ENCODE measurements around the gene MYO9B. TPM values are rescaled to one million over a fixed set of nuclear protein-coding genes. Genes with fewer than 3 reads are reported as not detected.
A peak's percentile ranks its signal among the peaks of the same experiment; 100 is the strongest.
"Not testable (repeated sequence)": the region's sequence is repeated elsewhere in the genome, so short reads cannot be mapped to it uniquely, and the experiment has no call there.

The MYO9B gene
- total and polyA plus RNA-seq, 9 donors = 18.0 to 55.5 (median 39.7) TPM

GRCh38 chr19:17144771-17145170 is 69.2 kb downstream of the MYO9B start:
- not testable (repeated sequence) for H3K27me3 ChIP-seq (ENCODE audit: control insufficient read depth, insufficient read depth, low read length); H3K4me1 ChIP-seq (ENCODE audit: control insufficient read depth, insufficient read depth, low read length); H3K4me3 ChIP-seq (ENCODE audit: low read length); DNase-seq; H3K27ac ChIP-seq (ENCODE audit: low read length); H3K9me3 ChIP-seq (replicated peaks; ENCODE audit: control insufficient read depth, low read depth, low read length)
- WGBS (ENCODE audit: insufficient coverage) = 84% methylated on average over 8 of the region's 13 CpGs
- peaks cover 26% of the 10 kb centered on the region for H3K36me3 ChIP-seq (ENCODE audit: control insufficient read depth, insufficient read depth, low read length)

- Histone ChIP-seq H3K4me1 (ENCODE audit: control insufficient read depth, insufficient read depth, low read length) (no peaks in the 10 kb centered on the region), H3K9me3 (replicated peaks; ENCODE audit: control insufficient read depth, low read depth, low read length) (no peaks in the 10 kb centered on the region), H3K4me3 (ENCODE audit: low read length) (no peak overlapping the region), H3K27me3 (ENCODE audit: control insufficient read depth, insufficient read depth, low read length) (no peaks in the 10 kb centered on the region), H3K27ac (ENCODE audit: low read length) (no peak overlapping the region), H3K36me3 (ENCODE audit: control insufficient read depth, insufficient read depth, low read length) (peaks cover 32% of the 10 kb centered on the region)
- DNase-seq = no peak
- 97% methylated on average over 6 of the region's 7 CpGs for WGBS (ENCODE audit: insufficient coverage)
These were observed 70.2 kb downstream of the MYO9B start for GRCh38 chr19:17145546-17146497.

DNA sequence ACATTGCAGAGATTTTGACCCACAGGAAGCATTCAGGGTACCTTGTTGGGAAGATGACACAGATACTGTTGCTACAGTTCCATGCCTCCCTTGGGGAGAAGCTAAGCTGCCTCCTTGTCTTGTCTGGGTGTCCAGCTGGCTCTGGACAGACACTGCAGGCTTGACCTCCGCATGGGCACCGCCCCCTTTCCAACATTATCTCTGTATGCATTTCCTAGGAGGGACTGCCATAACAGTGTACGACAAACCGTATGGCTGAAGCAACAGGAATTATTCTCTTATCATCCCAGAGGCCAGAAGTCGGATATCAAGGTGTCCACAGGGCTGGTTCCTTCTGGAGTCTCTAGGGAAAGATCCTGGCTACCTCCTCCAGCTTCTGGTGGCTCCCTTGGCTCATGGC is 72.6 kb downstream of the MYO9B start:
- Histone ChIP-seq H3K4me1 (ENCODE audit: control insufficient read depth, insufficient read depth, low read length) (no peaks in the 10 kb centered on the region), H3K36me3 (ENCODE audit: control insufficient read depth, insufficient read depth, low read length) (peaks cover 39% of the 10 kb centered on the region), H3K27ac (ENCODE audit: low read length) (no peak overlapping the region), H3K4me3 (ENCODE audit: low read length) (no peak overlapping the region), H3K9me3 (replicated peaks; ENCODE audit: control insufficient read depth, low read depth, low read length) (no peaks in the 10 kb centered on the region), H3K27me3 (ENCODE audit: control insufficient read depth, insufficient read depth, low read length) (no peaks in the 10 kb centered on the region)
- DNase-seq = no peak
- WGBS (ENCODE audit: insufficient coverage) = 82% methylated on average over 3 of the region's 5 CpGs

- Histone ChIP-seq H3K4me3 (ENCODE audit: low read length) (no peak overlapping the region), H3K9me3 (replicated peaks; ENCODE audit: control insufficient read depth, low read depth, low read length) (no peaks in the 10 kb centered on the region), H3K27me3 (ENCODE audit: control insufficient read depth, insufficient read depth, low read length) (no peaks in the 10 kb centered on the region), H3K36me3 (ENCODE audit: control insufficient read depth, insufficient read depth, low read length) (peaks cover 48% of the 10 kb centered on the region), H3K4me1 (ENCODE audit: control insufficient read depth, insufficient read depth, low read length) (no peaks in the 10 kb centered on the region), H3K27ac (ENCODE audit: low read length) (no peak overlapping the region)
- 68% methylated on average over 4 of the region's 13 CpGs for WGBS (ENCODE audit: insufficient coverage)
- DNase-seq = no peak
These were observed 74.0 kb downstream of the MYO9B start for GRCh38 chr19:17149393-17150135.

DNA sequence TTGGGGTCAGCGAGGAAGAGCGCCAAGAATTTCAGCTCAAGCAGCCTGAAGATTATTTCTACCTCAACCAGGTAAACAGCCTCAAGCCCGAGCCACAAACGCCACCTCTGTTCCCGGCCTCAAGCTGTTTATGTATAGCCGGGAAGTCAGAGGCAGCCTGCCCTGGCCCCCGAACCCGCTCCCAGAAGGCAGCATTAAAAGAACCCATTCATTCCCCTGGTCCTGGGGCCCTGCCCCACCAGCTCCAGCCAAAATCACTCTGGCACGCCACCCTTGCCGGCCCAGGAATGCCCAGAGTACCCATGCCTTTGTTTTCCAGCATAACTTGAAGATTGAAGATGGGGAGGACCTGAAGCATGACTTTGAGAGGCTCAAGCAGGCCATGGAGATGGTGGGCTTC is 78.4 kb downstream of the MYO9B start:
- 91% methylated on average over 4 of the region's 10 CpGs for WGBS (ENCODE audit: insufficient coverage)

DNA sequence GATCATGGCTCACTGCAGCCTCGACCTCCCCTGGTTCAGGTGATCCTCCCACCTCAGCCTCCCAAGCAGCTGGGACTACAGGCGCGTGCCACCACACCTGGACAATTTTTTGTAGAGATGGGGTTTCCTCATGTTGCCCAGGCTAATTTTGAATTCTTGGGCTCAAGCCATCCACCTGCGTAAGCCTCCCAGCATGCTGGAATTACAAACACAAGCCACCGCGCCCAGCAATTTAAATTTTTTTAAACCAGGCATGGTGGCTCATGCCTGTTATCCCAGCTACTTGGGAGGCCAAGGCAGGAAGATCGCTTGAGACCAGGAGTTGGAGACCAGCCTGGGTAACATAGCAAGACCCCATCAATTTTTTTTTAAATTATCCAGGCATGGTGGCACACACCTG is 79.7 kb downstream of the MYO9B start:
- Histone ChIP-seq H3K27ac (ENCODE audit: low read length) (no peak overlapping the region), H3K36me3 (ENCODE audit: control insufficient read depth, insufficient read depth, low read length) (peaks cover 71% of the 10 kb centered on the region), H3K4me3 (ENCODE audit: low read length) (no peak overlapping the region), H3K4me1 (ENCODE audit: control insufficient read depth, insufficient read depth, low read length) (no peaks in the 10 kb centered on the region), H3K27me3 (ENCODE audit: control insufficient read depth, insufficient read depth, low read length) (no peaks in the 10 kb centered on the region), H3K9me3 (replicated peaks; ENCODE audit: control insufficient read depth, low read depth, low read length) (no peaks in the 10 kb centered on the region)
- WGBS (ENCODE audit: insufficient coverage) = 100% methylated on average over 2 of the region's 7 CpGs
- DNase-seq = no peak

More for the DNA sequence above, 78.4 kb downstream of the MYO9B start:
- Histone ChIP-seq H3K27ac (ENCODE audit: low read length) (no peak overlapping the region), H3K4me3 (ENCODE audit: low read length) (no peak overlapping the region), H3K4me1 (ENCODE audit: control insufficient read depth, insufficient read depth, low read length) (no peaks in the 10 kb centered on the region), H3K27me3 (ENCODE audit: control insufficient read depth, insufficient read depth, low read length) (no peaks in the 10 kb centered on the region), H3K36me3 (ENCODE audit: control insufficient read depth, insufficient read depth, low read length) (peaks cover 66% of the 10 kb centered on the region), H3K9me3 (replicated peaks; ENCODE audit: control insufficient read depth, low read depth, low read length) (no peaks in the 10 kb centered on the region)
- no peak for DNase-seq

DNA sequence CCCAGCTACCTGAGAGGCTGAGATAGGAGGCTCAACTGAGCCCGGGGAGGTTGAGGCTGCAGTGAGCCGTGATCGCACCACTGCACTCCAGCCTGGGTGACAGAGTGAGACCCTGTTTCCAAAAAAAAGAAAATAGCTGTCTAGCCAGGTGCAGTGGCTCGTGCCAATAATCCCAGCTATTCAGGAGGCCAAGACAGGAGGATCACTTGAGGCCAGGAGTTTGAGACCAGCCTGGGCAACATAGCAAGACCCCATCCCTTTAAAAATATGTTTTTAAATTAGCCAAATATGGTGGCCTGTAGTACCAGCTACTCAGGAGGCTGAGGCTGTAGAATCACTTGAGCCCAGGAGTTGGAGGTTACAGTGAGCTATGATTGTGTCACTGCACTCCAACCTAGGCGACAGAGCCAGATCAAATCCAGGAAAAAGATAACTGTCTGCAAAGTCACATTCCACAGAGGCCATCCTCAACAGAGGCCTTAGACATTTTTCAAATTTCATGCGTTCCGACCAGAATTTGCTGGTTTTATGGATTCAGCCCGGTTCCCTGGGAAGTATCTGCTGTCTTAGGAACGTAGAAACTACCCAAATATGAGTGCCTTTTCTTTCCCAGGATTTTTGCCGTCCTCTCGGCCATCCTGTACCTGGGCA is 80.8 kb downstream of the MYO9B start:
- Histone ChIP-seq H3K27me3 (ENCODE audit: control insufficient read depth, insufficient read depth, low read length) (no peaks in the 10 kb centered on the region), H3K9me3 (replicated peaks; ENCODE audit: control insufficient read depth, low read depth, low read length) (no peaks in the 10 kb centered on the region), H3K4me3 (ENCODE audit: low read length) (no peak overlapping the region), H3K36me3 (ENCODE audit: control insufficient read depth, insufficient read depth, low read length) (peaks cover 72% of the 10 kb centered on the region), H3K4me1 (ENCODE audit: control insufficient read depth, insufficient read depth, low read length) (no peaks in the 10 kb centered on the region), H3K27ac (ENCODE audit: low read length) (no peak overlapping the region)
- no peak for DNase-seq
- 94% methylated on average over 8 of the region's 11 CpGs for WGBS (ENCODE audit: insufficient coverage)

DNA sequence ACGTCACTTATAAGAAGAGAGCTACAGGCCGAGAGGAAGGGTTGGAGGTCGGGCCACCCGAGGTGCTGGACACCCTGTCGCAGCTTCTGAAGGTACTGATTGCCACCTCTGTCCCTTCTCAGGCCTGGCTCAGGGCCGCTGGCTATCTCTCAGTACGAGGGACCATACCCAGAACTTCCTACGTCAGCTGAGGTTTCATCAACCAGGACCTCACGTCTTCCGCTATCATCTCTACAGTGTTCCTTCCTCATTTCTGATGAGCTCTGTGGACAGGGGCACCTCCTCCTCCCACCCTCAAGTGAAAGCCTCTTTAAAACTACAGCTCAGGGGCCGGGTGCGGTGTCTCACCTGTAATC is 81.3 kb downstream of the MYO9B start:
- Histone ChIP-seq H3K9me3 (replicated peaks; ENCODE audit: control insufficient read depth, low read depth, low read length) (no peaks in the 10 kb centered on the region), H3K4me3 (ENCODE audit: low read length) (no peak overlapping the region), H3K36me3 (ENCODE audit: control insufficient read depth, insufficient read depth, low read length) (peaks cover 75% of the 10 kb centered on the region), H3K27me3 (ENCODE audit: control insufficient read depth, insufficient read depth, low read length) (no peaks in the 10 kb centered on the region), H3K4me1 (ENCODE audit: control insufficient read depth, insufficient read depth, low read length) (no peaks in the 10 kb centered on the region), H3K27ac (ENCODE audit: low read length) (no peak overlapping the region)
- 92% methylated on average over 10 of the region's 12 CpGs for WGBS (ENCODE audit: insufficient coverage)
- peak; percentile 50 for DNase-seq

DNA sequence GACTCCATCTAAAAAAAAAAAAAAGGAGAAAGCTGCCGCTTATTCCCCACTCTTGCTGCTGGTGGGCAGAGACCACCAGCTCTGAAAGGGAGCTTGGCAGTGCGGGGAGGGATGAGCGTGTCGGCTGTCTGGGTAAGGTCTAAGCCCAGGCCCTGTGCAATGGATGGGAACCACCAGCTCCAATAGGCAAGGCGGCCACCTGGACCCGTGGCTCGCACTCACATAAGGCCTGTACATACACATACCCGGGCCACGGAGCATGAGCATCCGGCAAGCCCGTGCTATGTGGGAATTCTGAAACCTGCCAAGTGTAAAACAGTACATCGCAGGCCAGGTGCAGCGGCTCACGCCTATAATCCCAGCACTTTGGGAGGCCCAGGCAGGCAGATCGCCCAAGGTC is 83.0 kb downstream of the MYO9B start:
- Histone ChIP-seq H3K27ac (ENCODE audit: low read length) (no peak overlapping the region), H3K9me3 (replicated peaks; ENCODE audit: control insufficient read depth, low read depth, low read length) (no peaks in the 10 kb centered on the region), H3K4me1 (ENCODE audit: control insufficient read depth, insufficient read depth, low read length) (no peaks in the 10 kb centered on the region), H3K27me3 (ENCODE audit: control insufficient read depth, insufficient read depth, low read length) (no peaks in the 10 kb centered on the region), H3K4me3 (ENCODE audit: low read length) (no peak overlapping the region), H3K36me3 (ENCODE audit: control insufficient read depth, insufficient read depth, low read length) (peaks cover 81% of the 10 kb centered on the region)
- DNase-seq = no peak
- 93% methylated on average over 11 of the region's 15 CpGs for WGBS (ENCODE audit: insufficient coverage)

Measured in muscle of leg (tissue), 11 donors.